DOHH2 (cell line): ENCODE measurements around the gene LPIN1.

Experiments used
- H3F3A ChIP-seq: fragments of 200-600 bp; sonication (generic), shearing (Covaris generic); 2 replicates; pipeline ENCODE4 v1.6.0; 2016; ENCODE audit warnings: antibody characterized with exemption, mild to moderate bottlenecking; ENCODE audit not compliant: control insufficient read depth, insufficient read depth
- H3K27ac ChIP-seq: fragments of 200-600 bp; sonication (generic); 2 replicates; pipeline ENCODE4 v1.5.1; 2014; ENCODE audit warnings: low read depth, mild to moderate bottlenecking, low read length, moderate library complexity
- H3K27me3 ChIP-seq: fragments of 200-600 bp; sonication (generic); 2 replicates; pipeline ENCODE4 v1.6.1; 2014; ENCODE audit warnings: mild to moderate bottlenecking, low read length, mixed read lengths; ENCODE audit not compliant: control insufficient read depth
- H3K36me3 ChIP-seq: fragments of 200-600 bp; sonication (generic); 2 replicates; pipeline ENCODE4 v1.6.1; 2014; ENCODE audit warnings: mild to moderate bottlenecking, low read length, moderate library complexity, mixed read lengths; ENCODE audit not compliant: control insufficient read depth
- H3K4me1 ChIP-seq: fragments of 200-600 bp; sonication (generic); 2 replicates; pipeline ENCODE4 v1.6.1; 2014; ENCODE audit warnings: mild to moderate bottlenecking, low read length, mixed read lengths; ENCODE audit not compliant: control insufficient read depth
- H3K4me2 ChIP-seq: fragments of 200-600 bp; sonication (generic); 2 replicates; pipeline ENCODE4 v1.6.0; 2014; ENCODE audit warnings: mild to moderate bottlenecking, low read length, moderate library complexity
- H3K4me3 ChIP-seq: fragments of 200-600 bp; sonication (generic); 2 replicates; pipeline ENCODE4 v1.5.1; 2014; ENCODE audit warnings: mild to moderate bottlenecking, low read length, mixed read lengths
- H3K79me2 ChIP-seq: fragments of 200-600 bp; sonication (generic); 2 replicates; pipeline ENCODE4 v1.6.1; 2014; ENCODE audit warnings: mild to moderate bottlenecking, low read length, mixed read lengths; ENCODE audit not compliant: control insufficient read depth
- H3K9me2 ChIP-seq: fragments of 200-600 bp; sonication (generic); replicated peaks from 2 replicates; pipeline ENCODE4 v1.6.1; 2014; ENCODE audit warnings: mild to moderate bottlenecking, low read length, mixed read lengths; ENCODE audit not compliant: control insufficient read depth
- H3K9me3 ChIP-seq: fragments of 200-600 bp; sonication (generic); 2 replicates; pipeline ENCODE4 v1.6.1; 2014; ENCODE audit warnings: antibody characterized with exemption, low read length, mixed read lengths; ENCODE audit not compliant: control insufficient read depth, insufficient read depth
- H4K20me1 ChIP-seq: fragments of 200-600 bp; sonication (generic); 2 replicates; pipeline ENCODE4 v1.6.0; 2014; ENCODE audit warnings: low read depth, mild to moderate bottlenecking, antibody characterized with exemption, low read length, moderate library complexity; ENCODE audit not compliant: control insufficient read depth, insufficient read depth
- CTCF ChIP-seq: fragments of 200-600 bp; sonication (generic); IDR thresholded peaks from one replicate; pipeline ENCODE4 v1.5.1; 2014; ENCODE audit warnings: antibody characterized with exemption, mild to moderate bottlenecking, low read depth, low read length; ENCODE audit not compliant: poor library complexity, severe bottlenecking
- EZH2phosphoT487 ChIP-seq: fragments of 200-600 bp; sonication (generic); IDR thresholded peaks from 2 replicates; pipeline ENCODE4 v1.6.1; 2017; ENCODE audit warnings: borderline replicate concordance, mild to moderate bottlenecking, antibody characterized with exemption, low read length, moderate library complexity, mixed read lengths

LPIN1 gene

GRCh38 chr2:11836647-11837219 lies 90.3 kb downstream of the LPIN1 start:
- no peak overlapping the region for H3K4me2 ChIP-seq
- no peaks in the 10 kb centered on the region for H3F3A ChIP-seq
- H3K36me3 ChIP-seq, result no peaks in the 10 kb centered on the region
- no peaks in the 10 kb centered on the region for H3K27me3 ChIP-seq
- no peaks in the 10 kb centered on the region for H4K20me1 ChIP-seq
- no peak overlapping the region for H3K4me3 ChIP-seq
- H3K9me2 ChIP-seq, result no peaks in the 10 kb centered on the region
- no peak for TF ChIP-seq EZH2phosphoT487
- no peak for TF ChIP-seq CTCF
- no peak overlapping the region for H3K27ac ChIP-seq
- peaks cover 5% of the 10 kb centered on the region; the same call in 1 of the 2 replicates for H3K9me3 ChIP-seq
- peaks cover 39% of the 10 kb centered on the region for H3K4me1 ChIP-seq
- no peaks in the 10 kb centered on the region for H3K79me2 ChIP-seq

DNA sequence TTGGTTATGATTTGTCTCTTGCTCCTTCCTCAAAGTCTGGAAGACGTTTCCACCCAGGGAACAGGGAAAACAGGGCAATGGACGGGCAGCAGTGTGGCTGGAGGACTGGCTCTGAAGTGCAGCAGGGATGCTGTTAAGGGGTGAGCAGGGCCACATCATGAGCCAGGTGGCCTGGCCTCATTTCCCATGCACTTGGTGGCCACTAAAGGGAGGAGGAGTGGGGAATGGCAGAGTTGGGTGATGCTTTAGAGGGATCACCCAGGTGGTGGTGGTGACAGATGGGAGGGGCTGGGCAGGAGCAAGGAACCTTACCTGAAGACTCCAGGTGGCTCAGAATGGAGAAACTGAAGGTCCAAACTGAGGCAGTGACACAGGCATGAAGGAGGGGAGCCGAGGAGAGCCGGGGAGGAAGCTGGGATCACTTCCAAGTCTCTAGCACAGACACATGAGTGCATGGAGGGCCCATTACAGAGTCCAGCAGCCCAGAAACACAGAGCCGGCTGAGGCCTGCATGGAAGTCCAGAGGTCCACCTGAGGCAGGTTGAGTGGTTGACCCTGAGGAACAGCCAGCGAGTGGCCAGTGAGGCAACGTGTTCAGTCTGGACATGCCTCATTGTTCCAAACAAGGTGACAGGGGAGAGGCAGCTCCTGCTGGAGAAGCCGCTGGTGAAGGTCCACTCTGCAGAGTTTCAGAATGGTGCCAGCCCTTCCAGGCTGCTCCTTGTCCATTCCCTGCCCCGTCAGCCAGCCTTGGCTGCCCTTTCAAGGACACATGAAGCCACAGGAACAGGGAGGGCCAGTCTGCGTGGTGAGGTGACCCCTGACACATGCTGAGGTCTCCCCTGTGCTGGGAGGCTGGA lies 91.7 kb downstream of the LPIN1 start:
- Histone ChIP-seq H3K4me2 (no peak overlapping the region), H3K79me2 (no peaks in the 10 kb centered on the region), H3K9me2 (no peaks in the 10 kb centered on the region), H3F3A (no peaks in the 10 kb centered on the region), H3K4me1 (peaks cover 26% of the 10 kb centered on the region), H3K4me3 (no peak overlapping the region), H3K36me3 (no peaks in the 10 kb centered on the region), H3K27ac (no peak overlapping the region), H3K9me3 (peaks cover 5% of the 10 kb centered on the region; the same call in 1 of the 2 replicates), H4K20me1 (no peaks in the 10 kb centered on the region), H3K27me3 (no peaks in the 10 kb centered on the region)
- TF ChIP-seq CTCF (no peak), EZH2phosphoT487 (no peak)

DNA sequence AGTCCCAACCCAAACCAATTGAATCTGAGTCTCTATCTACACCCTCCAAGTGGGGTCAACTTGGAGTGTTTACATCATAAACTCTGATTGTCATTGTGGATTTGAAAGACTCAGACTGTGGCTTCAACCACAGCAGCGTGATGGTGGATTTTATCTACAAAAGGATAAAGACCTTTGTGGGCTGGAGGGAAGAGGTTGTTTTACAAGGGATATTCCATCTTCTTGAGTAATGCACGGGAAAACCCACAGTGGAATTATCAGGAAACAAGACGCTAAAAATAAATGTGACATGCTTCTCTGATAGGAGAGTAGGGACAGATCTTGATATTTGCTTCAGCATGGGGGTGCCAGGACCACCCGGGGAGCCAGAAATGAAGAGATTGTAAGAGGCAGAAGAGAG lies 93.5 kb downstream of the LPIN1 start:
- Histone ChIP-seq H3K9me2 (no peaks in the 10 kb centered on the region), H3K79me2 (no peaks in the 10 kb centered on the region)
- no peak for TF ChIP-seq CTCF
- no peak for TF ChIP-seq EZH2phosphoT487

More for the DNA sequence above, 93.5 kb downstream of the LPIN1 start:
- Histone ChIP-seq H3K9me3 (no peaks in the 10 kb centered on the region), H3K4me1 (peaks cover 10% of the 10 kb centered on the region), H4K20me1 (no peaks in the 10 kb centered on the region), H3K4me2 (no peak overlapping the region), H3K27ac (no peak overlapping the region), H3K27me3 (no peaks in the 10 kb centered on the region), H3F3A (no peaks in the 10 kb centered on the region), H3K36me3 (no peaks in the 10 kb centered on the region), H3K4me3 (no peak overlapping the region)
